BJ (cell line): Measurements from ENCODE around the gene ACACB. TPM values are rescaled to one million over a fixed set of nuclear protein-coding genes. Genes with fewer than 3 reads are reported as not detected.

Experiments
- CTCF ChIA-PET: fragments of 350-600 bp; formaldehyde crosslinking; extraction: SDS; loops from one replicate; lab custom pipeline; 2021; ENCODE audit warnings: antibody characterized with exemption, inconsistent platforms; lab: Yijun Ruan, JAX
- POLR2A ChIA-PET: fragments of 300-600 bp; sonication (Branson Sonifier 250); formaldehyde crosslinking; extraction: SDS; loops from one replicate; lab custom pipeline; 2021; ENCODE audit warnings: antibody characterized with exemption; lab: Charles Lee
- DNase-seq: peaks from one replicate; pipeline ENCODE4 v3.0.0-alpha.2; 2011; ENCODE audit warnings: low read depth
- H3K27me3 ChIP-seq: 2 replicates; pipeline ENCODE4 v1.6.0; 2011; ENCODE audit warnings: low read length; ENCODE audit not compliant: control insufficient read depth, insufficient read depth
- H3K36me3 ChIP-seq: 2 replicates; pipeline ENCODE4 v1.5.1; 2011; ENCODE audit warnings: low read length; ENCODE audit not compliant: control insufficient read depth, insufficient read depth
- H3K4me3 ChIP-seq: 2 replicates; pipeline ENCODE4 v1.5.1; 2011; ENCODE audit warnings: low read depth, mild to moderate bottlenecking, control low read depth, low read length
- CTCF ChIP-seq: IDR thresholded peaks from 2 replicates; pipeline ENCODE4 v1.5.1; 2011; ENCODE audit warnings: low read depth, mild to moderate bottlenecking, control low read depth, inconsistent platforms, low read length, moderate library complexity; ENCODE audit not compliant: insufficient read depth
- polyA plus RNA-seq: library from polyadenylated mRNA; depleted of rRNA; stranded (reverse); fragments of >200 nt; gene quantifications from 2 replicates; pipeline ENCODE4 v1.2.3, GENCODE V29; 2011

Gene ACACB
- polyA plus RNA-seq, 1 experiment: 1.7 TPM

- ChIA-PET POLR2A (no interaction called here), CTCF (interaction anchor here (2.0 kb wide), 1 partner anchor 44 kb away, joined by 4 read pairs; no protein-coding TSS in a partner anchor)
- TF ChIP-seq CTCF: no peak
- H3K36me3 ChIP-seq: no peaks in the 10 kb centered on the region
- DNase-seq: no peak
- no peak overlapping the region for H3K4me3 ChIP-seq
- H3K27me3 ChIP-seq: no peaks in the 10 kb centered on the region
Measured at GRCh38 chr12:109156036-109156435, 39.6 kb downstream of the ACACB start.

GRCh38 chr12:109156586-109156985, 40.2 kb downstream of the ACACB start:
- CTCF ChIA-PET: no interaction called here
- POLR2A ChIA-PET: no interaction called here
- Histone ChIP-seq H3K27me3 (no peaks in the 10 kb centered on the region), H3K4me3 (no peak overlapping the region), H3K36me3 (no peaks in the 10 kb centered on the region)
- no peak for DNase-seq
- TF ChIP-seq CTCF: no peak

- no peak overlapping the region for H3K4me3 ChIP-seq
- no peaks in the 10 kb centered on the region for H3K36me3 ChIP-seq
- H3K27me3 ChIP-seq: no peaks in the 10 kb centered on the region
- ChIA-PET POLR2A (no interaction called here), CTCF (no interaction called here)
- DNase-seq: no peak
- no peak for TF ChIP-seq CTCF
Measured at GRCh38 chr12:109157986-109158385, 41.6 kb downstream of the ACACB start.

- POLR2A ChIA-PET: no interaction called here
- CTCF ChIA-PET: interaction anchor here (0.9 kb wide), 1 partner anchor 17 kb away, joined by 3 read pairs; no protein-coding TSS in a partner anchor
- TF ChIP-seq CTCF: no peak
- no peaks in the 10 kb centered on the region for H3K27me3 ChIP-seq
- no peak for DNase-seq
- H3K4me3 ChIP-seq: no peak overlapping the region
- no peaks in the 10 kb centered on the region for H3K36me3 ChIP-seq
Measured at GRCh38 chr12:109160433-109160832, 44.0 kb downstream of the ACACB start.

- ChIA-PET POLR2A (no interaction called here), CTCF (interaction anchor here (0.9 kb wide), 1 partner anchor 16 kb away, joined by 3 read pairs; no protein-coding TSS in a partner anchor)
- H3K4me3 ChIP-seq: no peak overlapping the region
- DNase-seq: no peak
- H3K27me3 ChIP-seq: no peaks in the 10 kb centered on the region
- no peak for TF ChIP-seq CTCF
- H3K36me3 ChIP-seq: no peaks in the 10 kb centered on the region
Measured at GRCh38 chr12:109160873-109161272, 44.5 kb downstream of the ACACB start.
